HFF-Myc (cell line): ENCODE data around the gene MYL6B.
"Not testable (repeated sequence)": the region's sequence is repeated elsewhere in the genome, so short reads cannot be mapped to it uniquely, and the experiment has no call there.

Experiments
- DNase-seq: peaks from one replicate; pipeline ENCODE4 v3.0.0-alpha.2; 2011; ENCODE audit warnings: low read depth; ENCODE audit errors: extremely low read depth
- H3K4me3 ChIP-seq: replicated peaks from 2 replicates; pipeline ENCODE4 v1.5.1; 2011; ENCODE audit warnings: low read depth, mild to moderate bottlenecking, control low read depth, low read length
- CTCF ChIP-seq: IDR thresholded peaks from 2 replicates; pipeline ENCODE4 v1.5.1; 2012; ENCODE audit warnings: mild to moderate bottlenecking, low read depth, low read length, control low read depth; ENCODE audit errors: missing control alignments

Gene MYL6B

DNA sequence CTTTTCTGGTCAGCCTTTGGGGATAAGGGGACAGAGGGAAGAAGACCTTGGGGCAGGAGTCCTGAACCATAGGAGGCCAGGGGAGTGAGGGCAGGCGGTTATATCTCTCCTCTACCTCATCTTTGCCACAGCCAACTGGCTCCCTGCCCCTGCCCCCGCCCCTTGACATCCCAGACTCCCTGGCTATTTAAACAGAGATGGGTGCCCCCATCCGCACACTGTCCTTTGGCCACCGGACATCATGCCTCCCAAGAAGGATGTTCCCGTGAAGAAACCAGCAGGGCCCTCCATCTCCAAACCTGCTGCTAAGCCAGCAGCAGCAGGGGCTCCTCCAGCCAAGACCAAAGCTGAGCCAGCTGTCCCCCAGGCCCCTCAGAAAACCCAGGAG is 1.3 kb downstream of the MYL6B start:
- no peak for DNase-seq
- peak overlapping the region; percentile 80 for H3K4me3 ChIP-seq
- no peak for TF ChIP-seq CTCF

DNA sequence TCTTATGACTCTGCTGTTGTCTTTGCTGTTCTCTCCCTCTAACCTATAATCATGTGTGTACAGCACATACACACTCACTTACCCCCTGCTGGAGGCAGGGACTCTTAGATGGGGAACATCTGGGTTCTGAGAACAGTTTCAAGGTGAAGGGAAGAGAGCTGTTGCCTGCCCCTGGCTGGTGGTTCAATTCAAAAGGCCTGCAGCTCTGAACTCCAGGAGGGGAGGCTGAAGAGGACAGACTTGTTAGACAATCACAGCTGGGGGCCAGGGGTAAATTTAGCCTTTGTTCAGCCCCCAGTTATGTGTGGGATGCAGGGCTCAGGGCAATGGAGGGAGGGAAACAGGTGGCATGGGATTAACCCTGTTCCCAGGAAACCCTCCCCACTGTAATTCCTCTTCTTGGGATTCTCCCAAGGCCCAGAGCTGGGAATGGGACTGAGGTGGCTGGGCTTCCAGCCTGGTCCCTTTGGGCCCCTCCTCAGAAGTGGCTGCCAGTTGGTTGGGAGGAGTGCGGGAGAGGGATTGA is 1.9 kb downstream of the MYL6B start:
- no peak for TF ChIP-seq CTCF
- DNase-seq: no peak
- H3K4me3 ChIP-seq: no peak overlapping the region

DNA sequence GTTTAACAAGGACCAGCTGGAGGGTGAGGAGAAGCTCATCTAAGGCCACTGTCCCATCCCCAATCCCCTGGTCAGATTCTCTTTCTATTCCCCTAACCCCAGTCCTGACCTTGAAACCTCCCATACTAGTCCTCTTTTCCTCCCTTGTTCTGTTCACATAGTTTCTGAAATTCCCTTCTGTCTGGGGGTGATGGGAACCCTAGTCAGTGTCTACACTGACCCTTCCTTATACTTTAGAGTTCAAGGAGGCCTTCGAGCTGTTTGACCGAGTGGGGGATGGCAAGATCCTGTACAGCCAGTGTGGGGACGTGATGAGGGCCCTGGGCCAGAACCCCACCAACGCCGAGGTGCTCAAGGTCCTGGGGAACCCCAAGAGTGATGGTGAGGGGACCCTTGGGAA is 2.4 kb downstream of the MYL6B start:
- no peak overlapping the region for H3K4me3 ChIP-seq
- no peak for TF ChIP-seq CTCF
- no peak for DNase-seq

DNA sequence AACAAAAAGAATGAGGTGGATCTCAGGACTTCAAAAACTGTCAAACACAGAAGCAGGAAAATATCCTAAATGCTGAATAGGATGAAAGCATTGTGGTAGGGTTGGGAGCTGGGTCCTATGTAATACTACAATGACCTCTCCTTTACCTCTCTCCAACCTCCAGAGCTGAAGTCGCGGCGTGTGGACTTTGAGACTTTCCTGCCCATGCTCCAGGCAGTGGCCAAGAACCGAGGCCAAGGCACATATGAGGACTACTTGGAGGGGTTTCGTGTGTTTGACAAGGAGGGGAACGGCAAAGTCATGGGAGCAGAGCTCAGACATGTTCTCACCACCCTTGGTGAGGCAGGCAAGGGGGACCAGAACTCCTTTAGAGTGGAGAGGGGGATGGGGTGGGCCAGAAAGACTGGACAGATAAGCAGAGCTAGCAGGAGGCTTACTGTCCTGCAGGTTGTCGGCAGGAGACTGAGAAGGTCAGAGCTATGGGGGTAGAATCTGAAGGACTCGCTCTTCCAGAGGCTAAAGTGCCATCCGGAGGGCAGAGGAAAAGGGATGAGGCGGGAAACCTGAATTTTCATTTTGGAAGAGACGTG is 3.0 kb downstream of the MYL6B start:
- H3K4me3 ChIP-seq: no peak overlapping the region
- no peak for TF ChIP-seq CTCF
- no peak for DNase-seq

GRCh38 chr12:56156464-56157200 is 4.2 kb downstream of the MYL6B start:
- peak overlapping the region; percentile 96 for H3K4me3 ChIP-seq
- DNase-seq: not testable (repeated sequence)

DNA sequence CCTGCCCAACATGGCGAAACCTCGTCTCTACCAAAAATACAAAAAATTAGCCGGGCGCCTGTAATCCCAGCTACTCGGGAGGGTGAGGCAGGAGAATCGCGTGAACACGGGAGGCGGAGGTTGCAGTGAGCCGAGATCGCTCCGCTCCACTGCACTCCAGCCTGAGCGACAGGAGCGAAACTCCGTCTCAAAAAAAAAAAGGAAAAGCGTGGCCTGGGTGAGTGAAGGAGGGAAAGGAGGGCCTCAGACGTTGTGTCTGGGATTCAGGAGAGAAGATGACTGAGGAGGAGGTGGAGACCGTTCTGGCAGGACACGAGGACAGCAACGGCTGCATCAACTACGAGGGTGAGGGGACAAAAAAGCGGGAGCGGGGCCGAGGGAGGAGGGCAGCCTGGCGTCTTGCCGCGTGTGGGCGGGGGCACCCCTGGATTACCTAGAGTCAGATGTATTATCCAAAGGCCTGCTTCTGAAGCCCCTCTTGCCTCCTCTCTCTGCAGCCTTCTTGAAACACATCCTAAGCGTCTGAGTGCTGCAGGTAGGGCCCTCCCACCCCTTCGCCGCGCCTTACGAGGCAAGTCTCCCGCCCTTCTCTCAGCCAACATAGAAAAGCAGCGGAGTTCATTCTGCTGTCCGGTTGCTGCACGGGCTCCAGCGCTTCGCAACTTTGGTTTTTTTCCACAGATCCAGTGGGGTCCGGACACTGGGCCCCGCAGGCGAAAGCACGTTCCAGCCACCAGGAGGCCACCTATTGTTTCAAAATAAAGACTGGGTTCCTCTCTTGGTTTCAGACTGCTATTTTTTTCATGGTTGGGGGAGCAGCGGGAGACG is 5.0 kb downstream of the MYL6B start:
- H3K4me3 ChIP-seq: peak overlapping the region; percentile 96
- TF ChIP-seq CTCF: peak; percentile 70
- DNase-seq: peak; percentile 73
